SK-N-SH (cell line): Measurements from ENCODE around the gene RFTN1. TPM values are rescaled to one million over a fixed set of nuclear protein-coding genes. Genes with fewer than 3 reads are reported as not detected.

Experiments used
- CTCF ChIA-PET: fragments of 300-600, 350-600 bp; formaldehyde crosslinking; extraction: SDS; loops from one replicate; lab custom pipeline; 2021; lab: Yijun Ruan, JAX
- POLR2A ChIA-PET: fragments of 350-600 bp; sonication (Branson Sonifier 250); formaldehyde crosslinking; extraction: SDS; loops from one replicate; lab custom pipeline; 2020; ENCODE audit warnings: antibody characterized with exemption, inconsistent platforms; lab: Yijun Ruan, JAX
- DNase-seq: peaks from one replicate; pipeline ENCODE4 v3.0.0; 2012
- H2AFZ ChIP-seq: fragments of 200-600 bp; sonication (generic); 2 replicates; pipeline ENCODE4 v1.8.1; 2016; ENCODE audit warnings: antibody characterized with exemption, mild to moderate bottlenecking, low read depth
- H3F3A ChIP-seq: fragments of 200-600 bp; sonication (generic); replicated peaks from 2 replicates; pipeline ENCODE3; 2016; ENCODE audit warnings: antibody characterized with exemption, mild to moderate bottlenecking; ENCODE audit not compliant: insufficient read depth
- H3K27ac ChIP-seq, 2 experiments: fragments of 200-500 bp in 1 of 2; fragments of 200-600 bp in 1 of 2; sonication (Bioruptor generic) in 1 of 2; sonication (generic), shearing (Covaris generic) in 1 of 2; 2 replicates each; pipeline versions ENCODE4 v1.5.1 to v1.6.1; 2014 to 2016; ENCODE audit warnings: low read depth in 2 of 2, inconsistent platforms in 1 of 2, low read length in 1 of 2, mild to moderate bottlenecking in 1 of 2, mixed read lengths in 1 of 2
- H3K27me3 ChIP-seq: fragments of 200-600 bp; sonication (generic), shearing (Covaris generic); 2 replicates; pipeline ENCODE4 v1.6.1; 2016; ENCODE audit warnings: mixed run types; ENCODE audit not compliant: insufficient read depth
- H3K36me3 ChIP-seq, 2 experiments: fragments of 200-500 bp in 1 of 2; fragments of 200-600 bp in 1 of 2; sonication (Bioruptor generic) in 1 of 2; sonication (generic) in 1 of 2; replicated peaks in 1 of 2; 2 replicates each; pipeline versions ENCODE3 to v1.5.1; 2014 to 2016; ENCODE audit warnings: low read length in 1 of 2, mild to moderate bottlenecking in 1 of 2; ENCODE audit not compliant: insufficient read depth in 2 of 2, control insufficient read depth in 1 of 2
- H3K4me1 ChIP-seq, 2 experiments: fragments of 200-500 bp in 1 of 2; fragments of 200-600 bp in 1 of 2; sonication (Bioruptor generic) in 1 of 2; sonication (generic), shearing (Covaris generic) in 1 of 2; 2 replicates each; pipeline versions ENCODE4 v1.5.1 to v1.6.1; 2014 to 2016; ENCODE audit warnings: low read depth in 1 of 2, low read length in 1 of 2, mixed run types in 1 of 2; ENCODE audit not compliant: insufficient read depth in 2 of 2, control insufficient read depth in 1 of 2
- H3K4me2 ChIP-seq: fragments of 200-600 bp; sonication (generic), shearing (Covaris generic); 2 replicates; pipeline ENCODE4 v1.6.1; 2017; ENCODE audit warnings: mixed run types
- H3K4me3 ChIP-seq, 2 experiments: fragments of 200-500 bp in 1 of 2; fragments of 200-600 bp in 1 of 2; sonication (Bioruptor generic) in 1 of 2; sonication (generic), shearing (Covaris generic) in 1 of 2; 2 replicates each; pipeline versions ENCODE4 v1.5.1 to v1.8.1; 2014 to 2016; ENCODE audit warnings: low read depth in 2 of 2, inconsistent platforms in 1 of 2, low read length in 1 of 2, mild to moderate bottlenecking in 1 of 2, mixed read lengths in 1 of 2, moderate library complexity in 1 of 2
- H3K79me2 ChIP-seq: fragments of 200-600 bp; sonication (generic); 2 replicates; pipeline ENCODE4 v1.8.1; 2017; ENCODE audit warnings: mild to moderate bottlenecking; ENCODE audit not compliant: insufficient read depth
- H3K9ac ChIP-seq: fragments of 200-600 bp; sonication (generic); 2 replicates; pipeline ENCODE4 v1.6.1; 2017; ENCODE audit warnings: mixed run types
- H3K9me2 ChIP-seq: fragments of 200-600 bp; sonication (generic); 2 replicates; pipeline ENCODE4 v1.6.1; 2017; ENCODE audit warnings: mixed run types
- H3K9me3 ChIP-seq: fragments of 200-600 bp; sonication (generic); 2 replicates; pipeline ENCODE4 v1.6.1; 2017; ENCODE audit warnings: mixed run types, mild to moderate bottlenecking, moderate library complexity
- H4K20me1 ChIP-seq: fragments of 200-600 bp; sonication (generic); 2 replicates; pipeline ENCODE4 v1.6.1; 2017; ENCODE audit warnings: mild to moderate bottlenecking, mixed run types; ENCODE audit not compliant: insufficient read depth
- ELF1 ChIP-seq: IDR thresholded peaks from 2 replicates; pipeline ENCODE4 v1.4.0; 2012
- EZH2phosphoT487 ChIP-seq: fragments of 200-600 bp; sonication (generic); IDR thresholded peaks from 2 replicates; pipeline ENCODE4 v1.6.1; 2017; ENCODE audit warnings: low read depth, mixed run types, mild to moderate bottlenecking, antibody characterized with exemption, moderate library complexity, borderline replicate concordance
- FOXJ3 ChIP-seq: sonication (generic); formaldehyde crosslinking; IDR thresholded peaks from 2 replicates; pipeline ENCODE4 v1.5.1; 2020; ENCODE audit warnings: mild to moderate bottlenecking, missing genetic modification reagents
- GATA2 ChIP-seq: sonication (generic); formaldehyde crosslinking; IDR thresholded peaks from 2 replicates; pipeline ENCODE4 v1.5.0; 2020; ENCODE audit warnings: mild to moderate bottlenecking, missing genetic modification reagents
- MEF2A ChIP-seq: IDR thresholded peaks from 2 replicates; pipeline ENCODE4 v1.4.0; 2012; ENCODE audit warnings: low read depth, borderline replicate concordance
- NFIC ChIP-seq: IDR thresholded peaks from 2 replicates; pipeline ENCODE4 v1.4.0; 2012; ENCODE audit warnings: borderline replicate concordance
- NRF1 ChIP-seq: IDR thresholded peaks from 2 replicates; pipeline ENCODE4 v1.6.1; 2012; ENCODE audit warnings: low read depth, mild to moderate bottlenecking, low read length
- POLR2AphosphoS5 ChIP-seq: IDR thresholded peaks from 2 replicates; pipeline ENCODE4 v1.6.1; 2012; ENCODE audit warnings: low read depth, low read length
- REST ChIP-seq: IDR thresholded peaks from 2 replicates; pipeline ENCODE4 v1.6.1; 2012; ENCODE audit warnings: mild to moderate bottlenecking, low read depth, low read length, moderate library complexity
- SIN3A ChIP-seq: IDR thresholded peaks from 2 replicates; pipeline ENCODE4 v1.6.1; 2012; ENCODE audit warnings: low read depth, mild to moderate bottlenecking, low read length, moderate library complexity, borderline replicate concordance
- SMC3 ChIP-seq: IDR thresholded peaks from 2 replicates; pipeline ENCODE4 v1.6.1; 2012; ENCODE audit warnings: low read depth, low read length, improper control_type of control experiment
- TAF1 ChIP-seq: IDR thresholded peaks from 2 replicates; pipeline ENCODE4 v1.6.1; 2012; ENCODE audit warnings: low read depth, mild to moderate bottlenecking, low read length, moderate library complexity, borderline replicate concordance
- TCF12 ChIP-seq: IDR thresholded peaks from 2 replicates; pipeline ENCODE4 v1.4.0; 2012
- YY1 ChIP-seq: IDR thresholded peaks from 2 replicates; pipeline ENCODE4 v1.4.0; 2012; ENCODE audit warnings: low read depth, mild to moderate bottlenecking
- WGBS: methylation state at CpG from one replicate; pipeline ENCODE4 v1.1.6; 2017; ENCODE audit warnings: low lambda C conversion rate; 5-methylcytosine and 5-hydroxymethylcytosine counted together
- polyA plus RNA-seq, 3 experiments: library from polyadenylated mRNA; depleted of rRNA; stranded (reverse); fragments of >200 nt; gene quantifications; 2 replicates each; pipeline ENCODE4 v1.2.3, GENCODE V29; 2012
- TF ChIP-seq, protein P1 (sequence below): IDR thresholded peaks from 2 replicates; pipeline ENCODE4 v1.4.0; 2012; ENCODE audit warnings: low read depth, borderline replicate concordance
- TF ChIP-seq, protein P2 (sequence below): fragments of 150-350 bp; IDR thresholded peaks from 2 replicates; pipeline ENCODE4 v1.6.1; 2017; ENCODE audit warnings: antibody characterized with exemption, low read length, low read depth, borderline replicate concordance
- TF ChIP-seq, protein P3 (sequence below): IDR thresholded peaks from 2 replicates; pipeline ENCODE4; 2012

RFTN1 gene
- polyA plus RNA-seq, 1 of the 3 experiments (the other 2 are of a cell fraction) = 21.2 TPM

- no peaks in the 10 kb centered on the region for H4K20me1 ChIP-seq
- POLR2A ChIA-PET = no interaction called here
- peaks cover 14 to 19% of the 10 kb centered on the region in 2 experiments for H3K4me1 ChIP-seq
- no peak overlapping the region for H3K4me3 ChIP-seq
- DNase-seq = no peak
- TF ChIP-seq REST (no peak), SMC3 (no peak), GATA2 (CRISPR knock-in tag) (no peak), YY1 (no peak), SIN3A (no peak), TAF1 (no peak), NFIC (no peak), TCF12 (no peak), POLR2AphosphoS5 (no peak), FOXJ3 (CRISPR knock-in tag) (no peak), MEF2A (no peak)
- TF ChIP-seq, protein P1, sequence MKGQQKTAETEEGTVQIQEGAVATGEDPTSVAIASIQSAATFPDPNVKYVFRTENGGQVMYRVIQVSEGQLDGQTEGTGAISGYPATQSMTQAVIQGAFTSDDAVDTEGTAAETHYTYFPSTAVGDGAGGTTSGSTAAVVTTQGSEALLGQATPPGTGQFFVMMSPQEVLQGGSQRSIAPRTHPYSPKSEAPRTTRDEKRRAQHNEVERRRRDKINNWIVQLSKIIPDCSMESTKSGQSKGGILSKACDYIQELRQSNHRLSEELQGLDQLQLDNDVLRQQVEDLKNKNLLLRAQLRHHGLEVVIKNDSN = no peak
- CTCF ChIA-PET = interaction anchor here (1.0 kb wide), 1 partner anchor 15 kb away, joined by 3 read pairs; no protein-coding TSS in a partner anchor
- peaks cover 9 to 18% of the 10 kb centered on the region in 2 experiments for H3K36me3 ChIP-seq
- H3K27me3 ChIP-seq = no peaks in the 10 kb centered on the region
- H2AFZ ChIP-seq = no peak overlapping the region
- no peak overlapping the region for H3K9ac ChIP-seq
- 97% methylated on average over 3 of the region's 3 CpGs for WGBS
- no peak overlapping the region; a peak in 1 of 4 replicates for H3K27ac ChIP-seq
- H3F3A ChIP-seq = peaks cover 16% of the 10 kb centered on the region
- no peak overlapping the region for H3K4me2 ChIP-seq
- no peaks in the 10 kb centered on the region for H3K79me2 ChIP-seq
- no peaks in the 10 kb centered on the region for H3K9me2 ChIP-seq
- no peaks in the 10 kb centered on the region for H3K9me3 ChIP-seq
Observed at GRCh38 chr3:16354291-16354690, 159.2 kb downstream of the RFTN1 start.

DNA sequence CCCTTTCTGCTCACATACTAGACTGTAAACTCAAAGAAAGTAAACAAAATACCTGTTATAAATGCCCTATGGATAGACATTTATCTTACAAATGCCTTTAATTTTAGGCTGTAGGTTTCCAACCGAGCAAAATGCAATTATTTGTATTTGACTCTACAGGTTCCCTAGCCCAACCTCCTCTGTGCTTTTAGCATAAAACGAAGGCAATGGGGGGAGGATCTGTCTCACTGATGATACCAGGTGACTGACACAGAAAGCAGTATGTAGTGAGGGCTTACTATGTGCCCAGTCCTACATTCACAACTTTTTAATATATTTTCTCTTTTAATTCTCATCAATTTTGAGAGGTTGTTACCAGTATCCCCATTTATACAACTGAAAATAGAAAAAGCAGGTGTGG is 161.1 kb downstream of the RFTN1 start:
- Histone ChIP-seq H3K4me3 (no peak overlapping the region), H3K4me2 (no peak overlapping the region), H3K79me2 (no peaks in the 10 kb centered on the region), H3K36me3 (peaks cover 21 to 28% of the 10 kb centered on the region in 2 experiments), H3F3A (peaks cover 16% of the 10 kb centered on the region), H3K27ac (no peak overlapping the region; a peak in 1 of 4 replicates), H3K9ac (no peak overlapping the region), H2AFZ (no peak overlapping the region), H3K27me3 (no peaks in the 10 kb centered on the region), H3K9me2 (no peaks in the 10 kb centered on the region), H4K20me1 (no peaks in the 10 kb centered on the region), H3K4me1 (peaks cover 14 to 19% of the 10 kb centered on the region in 2 experiments), H3K9me3 (no peaks in the 10 kb centered on the region)
- TF ChIP-seq EZH2phosphoT487 (no peak), NRF1 (no peak), ELF1 (no peak), POLR2AphosphoS5 (no peak), GATA2 (CRISPR knock-in tag) (no peak)
- TF ChIP-seq, protein P2, sequence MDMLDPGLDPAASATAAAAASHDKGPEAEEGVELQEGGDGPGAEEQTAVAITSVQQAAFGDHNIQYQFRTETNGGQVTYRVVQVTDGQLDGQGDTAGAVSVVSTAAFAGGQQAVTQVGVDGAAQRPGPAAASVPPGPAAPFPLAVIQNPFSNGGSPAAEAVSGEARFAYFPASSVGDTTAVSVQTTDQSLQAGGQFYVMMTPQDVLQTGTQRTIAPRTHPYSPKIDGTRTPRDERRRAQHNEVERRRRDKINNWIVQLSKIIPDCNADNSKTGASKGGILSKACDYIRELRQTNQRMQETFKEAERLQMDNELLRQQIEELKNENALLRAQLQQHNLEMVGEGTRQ = no peak
- TF ChIP-seq, protein P3, sequence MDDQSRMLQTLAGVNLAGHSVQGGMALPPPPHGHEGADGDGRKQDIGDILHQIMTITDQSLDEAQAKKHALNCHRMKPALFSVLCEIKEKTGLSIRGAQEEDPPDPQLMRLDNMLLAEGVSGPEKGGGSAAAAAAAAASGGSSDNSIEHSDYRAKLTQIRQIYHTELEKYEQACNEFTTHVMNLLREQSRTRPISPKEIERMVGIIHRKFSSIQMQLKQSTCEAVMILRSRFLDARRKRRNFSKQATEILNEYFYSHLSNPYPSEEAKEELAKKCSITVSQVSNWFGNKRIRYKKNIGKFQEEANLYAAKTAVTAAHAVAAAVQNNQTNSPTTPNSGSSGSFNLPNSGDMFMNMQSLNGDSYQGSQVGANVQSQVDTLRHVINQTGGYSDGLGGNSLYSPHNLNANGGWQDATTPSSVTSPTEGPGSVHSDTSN = no peak
- DNase-seq = no peak
- 89% methylated on average over 2 of the region's 2 CpGs for WGBS
- CTCF ChIA-PET = interaction anchor here (1.0 to 1.6 kb wide), 2 partner anchors 62 to 164 kb away, joined by 3 to 4 read pairs; no protein-coding TSS in a partner anchor
- POLR2A ChIA-PET = no interaction called here
